Loucy (cell line): ENCODE measurements around the gene KIFC1.

Experiments used
- H2AFZ ChIP-seq: fragments of 200-600 bp; sonication (generic); 2 replicates; pipeline ENCODE4 v1.6.0; 2016; ENCODE audit warnings: antibody characterized with exemption, mild to moderate bottlenecking, low read length, moderate library complexity
- H3F3A ChIP-seq: fragments of 200-600 bp; 2 replicates; pipeline ENCODE4 v1.6.0; 2016; ENCODE audit warnings: antibody characterized with exemption, low read depth, mild to moderate bottlenecking
- H3K27me3 ChIP-seq: fragments of 200-600 bp; sonication (generic); 2 replicates; pipeline ENCODE4 v1.6.1; 2014; ENCODE audit warnings: low read length, mild to moderate bottlenecking; ENCODE audit not compliant: insufficient read depth, poor library complexity, severe bottlenecking
- H3K36me3 ChIP-seq: fragments of 200-600 bp; sonication (generic); 2 replicates; pipeline ENCODE4 v1.6.1; 2016; ENCODE audit warnings: low read length; ENCODE audit not compliant: insufficient read depth
- H3K4me1 ChIP-seq: fragments of 200-600 bp; sonication (generic); 2 replicates; pipeline ENCODE4 v1.5.1; 2014; ENCODE audit warnings: low read length, mild to moderate bottlenecking; ENCODE audit not compliant: insufficient read depth, poor library complexity, severe bottlenecking
- H3K4me2 ChIP-seq: fragments of 200-600 bp; sonication (generic); 2 replicates; pipeline ENCODE4 v1.6.0; 2014; ENCODE audit warnings: antibody characterized with exemption, low read length, low read depth, mild to moderate bottlenecking; ENCODE audit not compliant: poor library complexity, severe bottlenecking
- H3K4me3 ChIP-seq: fragments of 200-600 bp; sonication (generic); 2 replicates; pipeline ENCODE4 v1.5.1; 2014; ENCODE audit warnings: low read length, mild to moderate bottlenecking, mixed read lengths; ENCODE audit not compliant: poor library complexity, severe bottlenecking
- H3K79me2 ChIP-seq: fragments of 200-600 bp; sonication (generic); 2 replicates; pipeline ENCODE4 v1.6.1; 2014; ENCODE audit warnings: low read length; ENCODE audit not compliant: insufficient read depth
- H3K9ac ChIP-seq: fragments of 200-600 bp; sonication (generic); 2 replicates; pipeline ENCODE4 v1.6.0; 2014; ENCODE audit warnings: mild to moderate bottlenecking, low read depth, low read length, moderate library complexity; ENCODE audit not compliant: poor library complexity, severe bottlenecking
- H3K9me2 ChIP-seq: fragments of 200-600 bp; sonication (generic); replicated peaks from 2 replicates; pipeline ENCODE4 v1.6.1; 2016; ENCODE audit warnings: low read depth, low read length, mixed read lengths
- H3K9me3 ChIP-seq: fragments of 200-600 bp; sonication (generic); 2 replicates; pipeline ENCODE4 v1.6.1; 2014; ENCODE audit warnings: mild to moderate bottlenecking, antibody characterized with exemption, low read length, low read depth; ENCODE audit not compliant: insufficient read depth
- H4K20me1 ChIP-seq: fragments of 200-600 bp; sonication (generic); 2 replicates; pipeline ENCODE4 v1.6.0; 2014; ENCODE audit warnings: antibody characterized with exemption, low read length, mild to moderate bottlenecking; ENCODE audit not compliant: insufficient read depth, poor library complexity, severe bottlenecking
- EZH2phosphoT487 ChIP-seq: fragments of 200-600 bp; IDR thresholded peaks from 2 replicates; pipeline ENCODE4 v1.6.1; 2018; ENCODE audit warnings: antibody characterized with exemption, mild to moderate bottlenecking, moderate library complexity, borderline replicate concordance
- TF ChIP-seq, protein P1 (sequence below): fragments of 200-600 bp; sonication (generic); conservative IDR thresholded peaks from 2 replicates; pipeline ENCODE4 v1.5.1; 2014; ENCODE audit warnings: mild to moderate bottlenecking, antibody characterized with exemption, low read length

The KIFC1 gene

DNA sequence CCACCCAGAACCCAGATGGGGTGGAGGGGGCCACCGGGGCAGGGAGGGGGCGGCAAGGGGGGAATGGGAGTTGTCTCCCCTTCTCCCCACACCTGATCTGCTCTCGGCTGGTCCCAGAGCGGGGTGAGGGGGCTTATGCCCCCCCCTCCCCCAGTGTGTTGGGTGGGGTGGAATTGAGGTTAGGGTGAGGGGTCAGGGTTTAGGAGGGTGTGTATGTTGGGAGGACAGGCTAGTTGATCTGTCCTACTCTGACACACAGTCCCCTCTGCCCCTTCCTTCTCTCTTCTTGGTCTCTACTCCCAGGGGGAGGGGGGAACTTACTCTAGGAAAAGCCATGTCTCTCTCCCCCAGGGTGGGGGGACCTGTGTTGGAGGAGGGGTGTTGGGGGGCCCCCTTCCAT lies 60.9 kb downstream of the KIFC1 start:
- Histone ChIP-seq H3K27me3 (no peaks in the 10 kb centered on the region), H3K9me3 (no peaks in the 10 kb centered on the region), H3K36me3 (no peaks in the 10 kb centered on the region), H3F3A (no peaks in the 10 kb centered on the region), H3K9me2 (no peaks in the 10 kb centered on the region), H3K4me1 (peaks cover 10% of the 10 kb centered on the region), H3K9ac (no peak overlapping the region), H3K4me3 (no peak overlapping the region), H2AFZ (no peak overlapping the region), H3K4me2 (peak overlapping the region; percentile 88), H4K20me1 (no peaks in the 10 kb centered on the region), H3K79me2 (peaks cover 15% of the 10 kb centered on the region)
- TF ChIP-seq EZH2phosphoT487: no peak

DNA sequence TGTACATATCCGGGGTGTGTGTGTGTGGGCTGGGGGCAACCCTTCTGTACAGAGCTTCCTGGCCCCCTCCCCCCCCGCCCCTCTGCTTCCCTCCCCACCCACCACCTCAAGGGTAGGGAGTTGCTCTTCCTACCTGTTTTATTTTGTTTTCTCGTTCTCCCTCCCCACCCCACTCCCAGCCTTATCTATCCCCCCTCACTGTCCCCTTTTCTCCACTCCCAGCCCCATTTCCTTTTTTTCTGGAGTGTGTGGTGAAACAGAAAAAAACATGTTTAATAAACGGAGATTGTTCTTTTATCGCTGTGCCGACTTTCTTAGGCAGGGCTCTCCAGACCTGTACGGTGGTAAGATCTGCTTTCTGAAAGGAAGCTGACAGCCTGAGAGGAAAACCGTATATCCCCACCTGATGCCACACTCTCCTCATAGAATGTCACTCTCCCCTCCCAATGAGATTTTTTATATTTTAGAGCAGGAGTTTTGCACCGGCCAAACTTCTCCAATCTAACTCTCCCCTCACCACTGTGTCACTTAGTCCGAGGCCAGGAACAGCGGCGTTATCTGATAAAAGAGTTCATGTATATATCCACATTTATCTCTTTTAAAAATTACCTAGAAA lies 61.9 kb downstream of the KIFC1 start:
- H3K36me3 ChIP-seq: no peaks in the 10 kb centered on the region
- no peak for TF ChIP-seq EZH2phosphoT487
- TF ChIP-seq, protein P1, sequence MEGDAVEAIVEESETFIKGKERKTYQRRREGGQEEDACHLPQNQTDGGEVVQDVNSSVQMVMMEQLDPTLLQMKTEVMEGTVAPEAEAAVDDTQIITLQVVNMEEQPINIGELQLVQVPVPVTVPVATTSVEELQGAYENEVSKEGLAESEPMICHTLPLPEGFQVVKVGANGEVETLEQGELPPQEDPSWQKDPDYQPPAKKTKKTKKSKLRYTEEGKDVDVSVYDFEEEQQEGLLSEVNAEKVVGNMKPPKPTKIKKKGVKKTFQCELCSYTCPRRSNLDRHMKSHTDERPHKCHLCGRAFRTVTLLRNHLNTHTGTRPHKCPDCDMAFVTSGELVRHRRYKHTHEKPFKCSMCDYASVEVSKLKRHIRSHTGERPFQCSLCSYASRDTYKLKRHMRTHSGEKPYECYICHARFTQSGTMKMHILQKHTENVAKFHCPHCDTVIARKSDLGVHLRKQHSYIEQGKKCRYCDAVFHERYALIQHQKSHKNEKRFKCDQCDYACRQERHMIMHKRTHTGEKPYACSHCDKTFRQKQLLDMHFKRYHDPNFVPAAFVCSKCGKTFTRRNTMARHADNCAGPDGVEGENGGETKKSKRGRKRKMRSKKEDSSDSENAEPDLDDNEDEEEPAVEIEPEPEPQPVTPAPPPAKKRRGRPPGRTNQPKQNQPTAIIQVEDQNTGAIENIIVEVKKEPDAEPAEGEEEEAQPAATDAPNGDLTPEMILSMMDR: no peak
- no peaks in the 10 kb centered on the region for H3K9me2 ChIP-seq
- peaks cover 10% of the 10 kb centered on the region for H3K4me1 ChIP-seq
- peaks cover 15% of the 10 kb centered on the region for H3K79me2 ChIP-seq
- H3K9me3 ChIP-seq: no peaks in the 10 kb centered on the region
- H4K20me1 ChIP-seq: no peaks in the 10 kb centered on the region
- peak overlapping the region; percentile 69; the same call in 1 of the 2 replicates for H2AFZ ChIP-seq
- H3K4me3 ChIP-seq: peak overlapping the region; percentile 94
- H3F3A ChIP-seq: no peaks in the 10 kb centered on the region
- no peaks in the 10 kb centered on the region for H3K27me3 ChIP-seq
- H3K4me2 ChIP-seq: peak overlapping the region; percentile 88
- peak overlapping the region; percentile 79 for H3K9ac ChIP-seq

DNA sequence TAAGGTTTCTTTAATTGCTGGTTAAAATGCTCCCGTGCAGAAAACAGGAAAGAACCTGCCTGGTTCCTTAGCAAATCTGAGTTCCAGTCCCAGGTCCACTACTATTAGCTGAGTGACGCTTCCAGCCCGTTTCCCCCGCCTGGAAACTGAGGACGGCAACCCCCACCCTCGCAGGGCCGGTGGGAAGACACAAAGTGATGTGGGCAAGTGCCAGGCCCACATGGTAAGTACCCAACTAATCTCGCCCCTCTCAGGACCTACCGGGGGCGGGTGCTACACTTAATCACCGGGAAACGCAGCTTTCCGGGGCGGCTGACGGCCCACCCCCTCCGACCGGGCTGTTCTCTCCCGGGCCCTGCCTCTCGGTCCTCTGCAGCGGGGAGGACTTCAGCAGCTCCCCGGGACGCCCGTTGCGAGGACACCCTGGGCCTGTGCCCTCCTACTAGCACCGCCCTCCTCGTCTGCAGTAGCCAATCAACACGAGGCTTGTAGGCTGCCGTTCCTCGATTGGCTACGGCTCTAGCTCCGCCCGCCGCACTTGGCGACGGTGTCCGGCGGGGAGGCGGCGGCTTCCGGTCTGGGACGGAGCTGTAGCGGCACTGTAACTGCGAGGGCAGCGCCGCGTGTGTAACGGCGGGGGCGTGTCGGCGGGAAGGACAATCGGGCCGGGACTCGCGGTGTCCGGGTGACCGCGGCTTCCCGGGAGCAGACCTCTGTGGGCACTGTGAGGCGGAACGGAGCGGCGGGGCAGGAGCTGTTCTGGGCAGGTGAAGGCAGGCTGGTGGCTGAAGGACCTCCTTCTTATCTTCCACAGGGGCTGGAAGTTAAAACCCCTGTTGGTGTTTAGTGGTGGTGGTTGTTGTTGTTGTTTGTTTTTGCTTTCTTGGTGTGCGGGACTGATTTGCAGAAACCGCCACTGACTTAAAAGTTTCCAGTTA lies 62.7 kb downstream of the KIFC1 start, which contains the start of gene ZBTB9:
ZBTB9 (plus strand) TSS at position 568 of the 938 bp plus-strand sequence. CDS start 525 bp downstream, outside the sequence.
- H3K4me3 ChIP-seq: peak within 1 kb of the TSS; percentile 94
- H3K4me2 ChIP-seq: peak within 1 kb of the TSS; percentile 88

More for the DNA sequence above, 62.7 kb downstream of the KIFC1 start, which contains the start of gene ZBTB9:
- H3K9me3 ChIP-seq: no peaks in the 10 kb centered on the region
- H3K9me2 ChIP-seq: no peaks in the 10 kb centered on the region
- peak within 1 kb of the TSS; percentile 90 for H2AFZ ChIP-seq
- H4K20me1 ChIP-seq: no peaks in the 10 kb centered on the region
- TF ChIP-seq, protein P1: no peak
- no peak for TF ChIP-seq EZH2phosphoT487
- no peaks in the 10 kb centered on the region for H3K36me3 ChIP-seq
- no peaks in the 10 kb centered on the region for H3K27me3 ChIP-seq
- peaks cover 10% of the 10 kb centered on the region for H3K4me1 ChIP-seq
- H3K9ac ChIP-seq: peak within 1 kb of the TSS; percentile 79
- H3F3A ChIP-seq: no peaks in the 10 kb centered on the region
- H3K79me2 ChIP-seq: peaks cover 15% of the 10 kb centered on the region
